ENCODE data around the gene RBMX. TPM values are rescaled to one million over a fixed set of nuclear protein-coding genes. Genes with fewer than 3 reads are reported as not detected.

The RBMX gene
- total RNA-seq, 1 experiment from 2014 or later: 414 TPM

DNA sequence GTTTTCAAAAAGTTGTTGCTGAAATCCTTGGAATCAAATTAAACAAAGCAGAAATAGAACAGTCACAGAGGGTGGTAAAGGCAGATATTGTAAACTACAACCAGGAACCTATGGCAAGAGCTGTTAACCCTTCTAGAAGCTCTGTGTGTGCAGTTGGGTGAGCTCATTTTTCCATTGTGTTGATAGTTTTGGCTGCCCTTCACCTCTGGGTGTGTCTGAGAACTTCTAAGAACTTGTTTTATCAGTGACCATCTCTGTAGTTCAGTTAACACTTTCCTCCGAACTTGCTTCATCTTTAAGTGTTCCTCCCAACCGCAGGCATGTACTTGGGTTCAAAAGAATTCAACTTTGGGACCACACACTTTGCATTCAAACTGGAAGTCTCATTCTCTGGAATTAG, 32.7 kb downstream of the RBMX start:
- no peak overlapping the region for H3K27ac ChIP-seq (ENCODE audit: insufficient read length, low read depth, low read length)
- H3K9ac ChIP-seq (ENCODE audit: extremely low read depth, insufficient read length, low read length): no peak overlapping the region
- H3K27ac Mint-ChIP-seq: no peak overlapping the region
- H3T11ph ChIP-seq (ENCODE audit: low read length): no peak overlapping the region
- H3K56ac ChIP-seq (ENCODE audit: insufficient read length, low read depth, low read length): no peak overlapping the region
- no peaks in the 10 kb centered on the region for H3K27me3 Mint-ChIP-seq (ENCODE audit: low read depth)
- no peak overlapping the region for H3K4ac ChIP-seq (ENCODE audit: low read depth, low read length)
- peaks cover 32 to 57% (median 43%) of the 10 kb centered on the region in 3 experiments for H3K36me3 Mint-ChIP-seq (ENCODE audit: insufficient read depth in 1 of 3, low read depth in 3 of 3)
- H3K4me1 ChIP-seq (ENCODE audit: insufficient read depth, low read length): no peaks in the 10 kb centered on the region
- H3K27me3 ChIP-seq (ENCODE audit: insufficient read depth, low read length): no peaks in the 10 kb centered on the region
- no peak overlapping the region for H2AK5ac ChIP-seq (ENCODE audit: insufficient read length, low read length)
- no peak overlapping the region for H2BK12ac ChIP-seq (ENCODE audit: insufficient read length, low read depth, low read length)
- no peaks in the 10 kb centered on the region for H3K4me1 Mint-ChIP-seq
- no peak overlapping the region for H4K8ac ChIP-seq (replicated peaks; ENCODE audit: insufficient read length, low read depth, low read length)
- H2BK15ac ChIP-seq (ENCODE audit: low read depth, low read length): no peak overlapping the region
- H3K23me2 ChIP-seq (ENCODE audit: insufficient read length, low read depth, low read length, poor library complexity, severe bottlenecking): no peaks in the 10 kb centered on the region
- no peak for DNase-seq
- no peaks in the 10 kb centered on the region for H3K79me1 ChIP-seq (ENCODE audit: insufficient read depth, low read depth, low read length, poor library complexity, severe bottlenecking)
- H3K9me3 ChIP-seq (ENCODE audit: control insufficient read depth, low read depth, low read length): no peaks in the 10 kb centered on the region
- no peak overlapping the region for H3K4me2 ChIP-seq (ENCODE audit: insufficient read depth, insufficient read length, low read length)
- no CpG with 5 or more reads among the region's 2 CpGs for WGBS (ENCODE audit: extremely low coverage, insufficient read length, low lambda C conversion rate)
- no peak overlapping the region for H2BK5ac ChIP-seq (ENCODE audit: insufficient read length, low read length)
- no peak overlapping the region for H3K18ac ChIP-seq (ENCODE audit: insufficient read length, low read depth, low read length)
- H3K4me3 Mint-ChIP-seq: no peak overlapping the region
- H2AFZ ChIP-seq (ENCODE audit: low read length): no peak overlapping the region
- no peak overlapping the region for H2BK120ac ChIP-seq (ENCODE audit: low read depth, low read length, poor library complexity, severe bottlenecking)
- H3K14ac ChIP-seq (ENCODE audit: insufficient read depth, low read length): no peak overlapping the region
- H3K79me2 ChIP-seq (ENCODE audit: insufficient read depth, low read length): no peaks in the 10 kb centered on the region
- H4K91ac ChIP-seq (ENCODE audit: insufficient read length, low read depth, low read length): no peak overlapping the region
- H2BK20ac ChIP-seq (ENCODE audit: low read depth, low read length, poor library complexity, severe bottlenecking): no peak overlapping the region
- no peaks in the 10 kb centered on the region for H4K20me1 ChIP-seq (ENCODE audit: control insufficient read depth, insufficient read depth, insufficient read length)
- no peak overlapping the region for H4K5ac ChIP-seq (ENCODE audit: insufficient read length, low read depth, low read length)
- H3K9me3 Mint-ChIP-seq: peaks cover 51 to 70% of the 10 kb centered on the region in 2 experiments
- no peak for TF ChIP-seq CTCF (conservative IDR thresholded peaks at IDR 0.05)
- H3K23ac ChIP-seq (ENCODE audit: insufficient read length, low read depth, low read length): no peak overlapping the region
